GM20431 (cell line): ENCODE results near the gene RFX4.
"Not testable (repeated sequence)": the region's sequence is repeated elsewhere in the genome, so short reads cannot be mapped to it uniquely, and the experiment has no call there.

Experiments used
- in situ Hi-C: fragments of 300-500 bp; cut with MseI, MboI; formaldehyde crosslinking; loops from one replicate; pipeline ENCODE4 v1.15.0; 2020; ENCODE audit warnings: low sequenced_read_pairs; ENCODE audit not compliant: unreplicated experiment

RFX4 gene

DNA sequence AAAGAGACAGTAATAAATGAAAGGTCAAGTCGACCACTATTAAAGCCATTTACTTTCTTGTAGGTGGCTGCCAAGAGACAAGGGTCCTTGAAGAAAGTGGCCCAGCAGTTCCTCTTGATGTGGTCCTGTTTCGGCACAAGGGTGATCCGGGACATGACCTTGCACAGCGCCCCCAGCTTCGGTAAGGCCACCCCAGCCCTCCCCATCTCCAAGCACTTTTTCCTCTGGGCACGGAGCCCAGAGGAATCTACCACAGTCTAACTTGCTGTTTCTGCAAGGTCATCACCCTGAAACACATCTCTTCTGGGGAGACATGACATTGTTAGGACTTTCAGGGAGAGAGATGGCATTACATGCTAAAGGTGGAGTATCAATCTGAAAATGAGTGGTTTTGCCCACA is 137.9 kb downstream of the RFX4 start:
- in situ Hi-C loops = no loop called here

DNA sequence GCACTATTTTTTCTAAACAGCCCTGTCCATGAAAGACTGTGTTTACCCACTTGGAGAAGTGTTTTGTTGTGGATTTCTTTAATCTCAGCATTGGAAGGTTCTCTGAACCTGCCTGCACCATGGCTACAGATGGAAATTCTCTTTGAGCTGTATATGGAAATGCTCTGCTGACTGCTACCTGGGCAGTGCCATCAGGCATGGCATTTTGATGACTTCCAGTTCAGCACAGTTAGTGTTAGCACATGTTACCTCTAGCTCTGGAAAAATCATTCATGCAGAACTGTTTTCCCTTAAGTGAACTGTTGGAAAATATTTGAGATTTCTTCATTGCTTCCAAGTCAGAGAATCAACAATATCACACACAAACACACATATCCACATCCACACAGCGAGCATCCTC is 139.1 kb downstream of the RFX4 start:
- in situ Hi-C loops = no loop called here

DNA sequence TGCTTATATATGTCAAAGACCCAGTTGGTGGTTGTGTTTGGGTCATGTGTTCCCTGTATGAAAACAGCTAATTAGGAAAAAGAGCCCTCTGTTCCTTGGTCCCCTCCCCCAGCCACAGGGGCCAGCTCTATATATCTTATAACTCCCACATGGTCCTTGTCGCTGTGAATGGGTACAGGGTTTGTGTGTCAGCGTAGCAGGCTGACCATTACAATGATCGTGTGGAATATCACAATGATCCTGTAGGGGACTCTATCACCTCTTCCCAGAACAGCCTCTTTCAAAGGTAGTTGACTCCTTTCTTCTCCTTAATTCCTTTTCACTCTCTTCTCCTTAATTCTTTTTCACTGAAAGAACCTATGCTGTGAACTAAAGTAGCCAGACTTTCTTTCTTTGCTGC is 140.0 kb downstream of the RFX4 start:
- in situ Hi-C loops = no loop called here

DNA sequence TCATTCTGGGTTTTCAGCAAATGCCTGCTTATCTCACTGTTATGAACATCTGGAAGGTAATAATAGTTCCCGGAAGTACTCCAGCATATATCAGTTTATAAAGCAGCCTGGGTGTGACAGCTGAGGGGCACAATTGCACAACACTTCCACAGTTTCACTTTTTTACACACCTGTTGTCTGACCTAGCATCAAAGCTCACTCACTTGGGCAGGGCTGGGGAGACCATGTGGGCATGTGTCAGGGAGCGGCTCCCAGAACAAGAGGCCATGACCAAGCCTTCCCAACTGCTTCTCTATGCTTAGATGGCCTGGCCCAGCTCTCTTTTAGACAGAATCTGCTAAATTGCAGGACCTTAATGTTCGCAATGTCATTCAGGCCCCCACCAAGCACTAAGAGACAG is 140.6 kb downstream of the RFX4 start:
- in situ Hi-C loops = no loop called here

DNA sequence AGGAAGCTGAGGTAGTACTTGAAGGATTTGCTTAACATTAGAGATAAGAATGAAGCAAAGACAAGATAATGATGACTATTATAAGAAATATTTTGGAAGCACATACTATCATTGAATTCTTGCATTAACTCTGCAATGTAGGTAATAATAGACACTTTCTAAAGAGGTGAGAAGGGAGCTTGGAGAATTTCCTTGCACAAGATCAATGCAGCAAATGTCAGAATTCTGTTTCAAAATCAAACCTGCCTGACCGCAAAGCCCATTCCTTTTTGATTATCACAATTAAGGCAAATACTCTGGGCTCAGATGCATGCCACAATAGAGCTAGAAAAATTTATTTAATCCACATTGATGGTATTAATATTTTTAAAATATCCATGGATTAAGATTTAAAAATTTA is 141.3 kb downstream of the RFX4 start:
- in situ Hi-C loops = no loop called here

DNA sequence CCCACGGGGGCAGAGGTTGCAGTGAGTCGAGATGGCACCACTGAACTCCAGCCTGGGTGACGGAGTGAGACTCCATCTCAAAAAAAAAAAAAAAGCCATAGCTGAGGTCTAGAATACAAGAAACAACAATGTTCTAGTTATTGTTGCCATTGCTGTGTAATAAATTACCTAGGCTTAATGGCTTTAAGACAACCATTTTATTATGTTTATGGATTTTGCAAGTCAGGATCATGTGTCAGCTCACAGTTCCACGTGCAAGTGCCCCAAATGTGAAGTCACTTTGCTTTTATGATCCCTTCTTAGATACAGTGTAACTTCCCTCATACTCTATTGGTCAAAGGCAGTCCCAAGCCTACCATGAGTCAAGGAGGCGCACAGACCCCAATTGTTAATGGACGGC is 142.1 kb downstream of the RFX4 start:
- in situ Hi-C loops = no loop called here

DNA sequence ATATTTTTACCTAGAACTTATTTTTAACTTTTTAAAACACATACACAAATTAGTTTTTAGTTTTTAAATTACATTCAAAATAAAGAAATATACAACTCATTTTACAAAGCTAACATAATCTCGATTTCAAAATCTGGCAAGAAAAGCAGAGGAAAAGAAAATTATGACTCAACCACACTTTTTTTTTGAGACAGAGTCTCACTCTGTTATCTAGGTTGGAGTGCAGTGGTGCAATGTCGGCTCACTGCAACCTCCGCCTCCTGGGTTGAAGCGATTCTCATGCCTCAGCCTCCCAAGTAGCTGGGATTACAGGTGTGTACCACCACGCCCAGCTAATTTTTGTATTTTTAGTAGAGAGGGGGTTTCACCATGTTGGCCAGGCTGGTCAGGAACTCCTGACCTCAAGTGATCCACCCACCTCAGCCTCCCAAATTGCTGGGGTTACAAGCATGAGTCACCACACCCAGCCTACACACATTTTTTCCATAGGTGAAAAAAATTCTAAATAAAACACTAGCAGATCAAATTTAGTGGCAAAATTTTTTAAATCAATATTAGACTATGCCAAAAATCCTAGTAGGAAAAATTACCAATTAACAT is 143.9 kb downstream of the RFX4 start:
- in situ Hi-C loops = not testable (repeated sequence)

DNA sequence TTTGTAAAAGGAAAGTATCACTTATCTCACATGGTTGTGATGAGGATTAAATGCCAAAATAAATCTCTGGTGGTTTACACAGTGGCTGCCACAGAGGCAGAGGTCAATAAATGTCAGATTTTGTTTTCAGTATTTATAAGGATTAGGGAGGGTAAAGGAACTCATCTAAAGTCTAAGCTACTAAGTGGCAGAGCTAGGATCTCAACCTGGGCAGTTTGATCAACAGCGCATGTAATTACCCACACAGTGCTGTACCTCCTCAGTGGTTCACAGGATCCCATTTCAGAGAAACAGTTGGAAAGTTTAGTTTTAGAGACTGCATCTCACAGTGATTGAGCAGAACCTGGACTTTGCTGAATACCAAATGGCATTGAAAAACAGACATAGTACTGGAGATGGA is 146.8 kb downstream of the RFX4 start:
- in situ Hi-C loops = no loop called here

DNA sequence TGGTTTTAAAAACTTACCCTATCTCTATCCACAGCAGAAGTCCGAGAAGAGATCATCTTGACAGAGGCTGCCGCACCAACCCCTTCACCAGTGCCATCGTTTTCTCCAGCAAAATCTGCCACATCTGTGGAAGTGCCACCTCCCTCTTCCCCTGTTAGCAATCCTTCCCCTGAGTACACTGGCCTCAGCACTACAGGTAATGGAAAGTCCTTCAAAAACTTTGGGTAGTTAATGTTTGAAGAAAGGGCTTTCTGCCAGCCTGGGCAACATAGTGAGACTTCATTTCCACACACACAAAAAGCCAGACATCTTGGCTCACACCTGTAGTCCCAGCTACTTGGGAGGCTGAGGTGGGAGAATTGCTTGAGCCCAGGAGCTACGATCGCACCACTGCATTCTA is 150.1 kb downstream of the RFX4 start:
- in situ Hi-C loops = no loop called here

DNA sequence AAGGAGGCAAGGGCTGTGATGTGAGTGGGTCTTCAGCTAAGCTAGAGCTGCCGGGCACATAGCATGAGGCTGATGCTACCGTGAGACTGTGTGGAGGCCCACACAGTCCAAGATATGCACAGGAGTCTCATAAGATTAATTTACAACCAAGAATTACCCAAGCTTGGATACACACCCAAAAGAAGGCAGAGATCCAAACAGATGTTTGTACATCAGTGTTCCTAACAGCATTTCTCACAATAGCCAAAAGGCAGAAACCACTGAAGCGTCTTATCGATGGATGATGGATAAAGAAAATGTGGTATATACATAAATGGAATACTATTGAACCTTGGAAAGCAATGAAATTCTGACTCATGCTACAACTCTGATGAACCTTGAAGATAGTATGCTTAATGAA is 150.9 kb downstream of the RFX4 start:
- in situ Hi-C loops = no loop called here

DNA sequence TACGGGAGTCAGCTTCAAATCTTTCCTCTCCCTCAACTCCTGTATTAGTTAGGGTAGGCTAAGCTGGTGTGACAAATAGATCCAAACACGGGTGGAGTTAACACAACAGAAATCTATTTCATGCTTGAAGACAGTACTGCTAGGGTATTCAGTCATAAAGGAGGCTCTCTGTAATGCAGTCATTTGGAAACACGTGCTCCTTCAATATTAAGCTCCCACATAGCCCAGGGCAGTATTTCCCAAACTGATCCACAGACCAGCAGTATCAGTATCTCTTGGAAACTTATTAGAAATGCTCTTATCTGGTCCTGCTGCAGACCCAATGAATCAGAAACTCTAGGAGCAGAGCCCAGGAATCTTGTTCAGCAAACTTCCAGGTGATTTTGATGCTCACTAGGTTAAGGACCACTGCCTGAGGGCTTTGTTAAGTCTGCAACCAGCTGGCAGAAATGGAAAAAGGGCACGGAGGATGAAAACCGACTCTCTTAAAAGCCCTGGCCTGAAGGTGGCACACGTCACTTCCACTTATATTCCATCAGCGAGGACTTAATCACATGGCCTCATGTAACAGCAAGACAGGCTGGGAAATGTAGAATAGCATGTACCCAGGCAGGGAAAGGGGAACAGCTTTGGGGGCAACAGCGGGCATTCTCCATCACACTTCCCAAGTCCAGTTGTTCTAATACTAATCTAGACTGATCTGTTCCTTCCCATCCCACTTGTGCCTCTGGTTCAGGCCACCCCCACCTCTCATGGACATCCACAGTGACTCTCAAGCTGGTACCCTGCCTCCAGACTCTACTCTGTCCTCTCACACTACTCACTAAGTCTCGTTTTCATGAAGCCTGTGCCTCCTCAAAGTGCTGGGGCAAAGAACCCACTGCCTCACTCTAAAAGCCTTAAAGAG is 153.5 kb downstream of the RFX4 start:
- in situ Hi-C loops = no loop called here

DNA sequence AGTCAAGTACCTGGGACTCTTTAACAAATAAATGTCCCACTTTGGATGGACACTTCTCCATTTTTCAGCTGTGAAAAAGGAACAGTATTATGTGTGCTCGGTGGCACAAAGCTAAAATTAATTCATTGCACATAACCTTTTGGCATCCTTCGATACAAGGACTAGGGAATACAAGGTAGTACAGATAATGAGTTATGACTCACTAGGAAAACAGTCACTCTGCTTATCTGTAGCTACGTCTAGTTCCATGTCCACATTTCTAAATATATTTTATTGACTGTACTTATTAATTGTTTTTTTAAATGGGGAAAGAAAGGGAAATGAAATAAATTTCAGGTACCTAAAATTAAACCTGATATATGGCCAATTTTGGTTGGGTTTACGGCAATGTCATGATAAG is 156.5 kb downstream of the RFX4 start:
- in situ Hi-C loops = no loop called here

DNA sequence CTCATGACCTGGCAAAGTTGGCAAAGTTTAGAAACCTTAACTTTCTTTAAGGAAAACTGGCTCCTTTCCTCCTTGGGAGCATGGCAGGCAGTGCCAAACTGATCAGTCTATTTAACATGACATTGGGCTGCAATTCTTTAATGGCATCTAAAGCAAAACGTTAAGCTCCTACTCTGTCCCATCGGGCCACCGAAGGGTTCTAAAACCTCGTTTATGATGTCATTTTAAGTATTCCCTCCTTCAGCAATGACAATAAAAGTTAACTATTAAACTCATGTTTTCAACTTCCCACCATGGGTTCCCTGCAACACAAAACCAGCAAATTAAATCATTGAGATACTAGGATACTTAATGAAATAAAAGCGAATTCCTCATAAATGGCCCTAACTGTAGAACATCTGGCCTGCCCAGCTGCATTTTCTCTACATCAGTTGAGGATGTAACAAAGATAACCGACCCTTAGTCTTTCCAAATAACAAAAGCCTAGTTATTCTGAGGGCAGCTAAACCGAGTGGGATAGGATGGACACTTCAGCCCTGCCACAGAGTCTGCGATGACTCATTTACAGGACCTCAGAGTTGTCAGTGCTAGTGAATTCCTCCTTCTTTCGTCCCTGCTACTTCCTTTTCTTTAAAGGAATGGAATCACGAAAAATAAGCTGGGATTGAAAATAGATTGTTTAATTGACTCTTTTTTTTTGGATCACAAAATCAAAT is 157.2 kb downstream of the RFX4 start:
- in situ Hi-C loops = no loop called here

DNA sequence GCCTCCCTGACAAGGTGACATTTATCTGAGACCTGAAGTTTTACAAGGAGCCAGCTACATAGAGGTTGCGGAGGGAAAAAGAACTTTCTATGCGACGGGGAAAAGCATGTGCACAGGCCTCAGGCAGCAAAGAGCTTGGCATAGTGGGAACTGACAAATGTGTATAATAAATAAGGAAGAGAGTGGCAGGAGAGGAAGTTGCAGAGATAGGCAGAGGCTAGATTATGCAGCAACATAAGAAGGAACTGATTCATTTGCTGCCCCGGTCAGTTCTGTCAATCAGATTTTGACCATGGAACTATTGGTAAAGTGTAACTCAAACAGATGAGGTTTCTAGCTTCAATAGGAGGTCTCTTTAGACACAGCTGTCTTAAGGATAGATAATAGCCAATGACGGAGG is 158.0 kb downstream of the RFX4 start:
- in situ Hi-C loops = no loop called here

DNA sequence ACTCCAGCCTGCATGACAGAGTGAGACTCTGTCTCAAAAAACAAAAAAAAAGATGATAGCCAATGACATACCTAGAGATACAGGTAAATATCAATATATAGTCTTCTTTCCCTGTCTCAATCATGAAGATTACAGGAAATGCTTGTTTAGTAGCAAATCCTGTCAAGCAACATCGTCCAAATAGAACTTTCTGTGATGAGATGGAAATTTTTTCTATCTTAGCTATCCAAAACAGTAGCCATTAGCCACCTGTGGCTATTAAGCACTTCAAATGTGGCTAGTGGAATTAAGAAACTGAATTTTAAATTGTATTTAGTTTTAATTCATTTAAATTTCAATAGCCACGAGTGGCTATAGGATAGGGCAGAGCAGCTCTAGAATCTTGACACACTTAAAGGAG is 158.4 kb downstream of the RFX4 start:
- in situ Hi-C loops = no loop called here

DNA sequence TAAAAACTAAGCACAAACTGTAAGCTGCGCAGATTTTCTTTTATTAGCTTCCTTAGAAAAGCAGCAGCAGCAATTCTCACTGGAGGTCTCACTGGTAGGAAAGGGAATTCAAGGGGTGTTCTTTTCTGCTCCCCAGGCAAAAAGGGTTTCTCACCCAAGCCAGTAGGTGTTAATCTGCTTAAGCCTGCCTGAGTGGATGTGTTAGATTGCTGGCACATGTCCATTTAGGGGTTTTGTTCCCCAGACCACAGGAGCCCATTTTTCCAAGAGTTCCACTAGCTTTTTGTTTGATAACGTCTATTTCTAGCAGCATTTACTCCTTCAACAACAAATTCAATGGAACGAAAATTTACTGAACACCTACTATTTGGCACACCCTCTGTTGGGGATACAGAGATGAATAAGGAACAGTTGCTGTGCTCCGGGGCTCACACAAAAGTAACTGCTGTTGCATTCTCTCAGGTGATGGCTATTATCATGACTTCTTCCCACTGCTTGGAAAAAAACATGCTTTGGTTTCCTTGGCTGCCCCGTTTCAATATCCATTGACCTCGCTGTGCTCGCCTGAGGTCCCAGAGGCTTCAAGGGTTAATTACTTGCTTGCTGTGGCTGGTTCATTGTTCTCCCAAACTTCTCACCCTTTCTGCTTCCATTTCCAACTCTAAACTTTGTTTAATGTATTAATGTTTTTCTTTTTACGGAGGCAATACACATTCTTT is 160.6 kb downstream of the RFX4 start:
- in situ Hi-C loops = no loop called here

DNA sequence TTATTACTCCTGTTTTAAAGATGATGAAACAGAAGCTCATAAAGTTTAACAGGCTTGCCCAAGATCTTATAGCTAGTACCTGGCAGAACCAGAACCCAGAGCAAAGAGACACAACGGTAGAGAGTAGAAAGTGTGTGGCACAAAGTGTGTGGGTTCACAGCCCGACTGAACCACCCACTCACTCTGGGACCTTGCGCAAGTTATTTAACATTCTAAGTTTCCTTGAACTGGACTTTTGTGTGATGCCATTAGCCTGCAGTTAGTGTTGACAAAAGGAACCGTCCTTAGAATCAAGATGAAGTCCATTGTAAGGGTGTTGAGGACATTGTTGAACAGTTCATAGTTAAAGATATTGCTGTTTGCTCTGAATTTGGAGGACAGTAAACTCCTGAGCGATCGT is 161.8 kb downstream of the RFX4 start:
- in situ Hi-C loops = no loop called here

DNA sequence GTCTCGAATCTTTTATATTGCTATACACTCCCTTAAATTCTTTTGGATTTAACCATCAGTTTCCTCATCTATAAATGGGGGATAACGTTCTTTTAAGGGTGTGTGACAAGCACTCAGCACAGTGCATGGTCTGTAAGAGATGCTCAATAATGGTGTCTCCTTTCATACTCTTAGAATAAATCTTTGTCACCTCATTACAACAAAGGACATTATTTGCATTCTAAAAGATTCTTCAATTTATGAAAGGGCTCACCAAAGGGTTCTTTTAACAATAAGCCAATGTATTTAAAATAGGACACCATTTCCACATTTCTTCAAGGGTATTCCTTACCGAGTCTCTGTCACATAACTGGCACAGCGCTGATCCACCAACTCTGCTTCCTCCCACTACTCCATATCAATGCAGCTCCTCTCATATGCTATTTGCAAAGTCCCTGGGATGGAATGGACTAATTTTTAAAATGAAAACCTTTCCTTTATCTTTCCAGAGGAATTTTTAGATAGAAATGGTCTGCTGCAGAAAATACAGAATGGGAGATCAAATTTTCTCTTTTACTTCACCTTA is 162.5 kb downstream of the RFX4 start:
- in situ Hi-C loops = no loop called here

DNA sequence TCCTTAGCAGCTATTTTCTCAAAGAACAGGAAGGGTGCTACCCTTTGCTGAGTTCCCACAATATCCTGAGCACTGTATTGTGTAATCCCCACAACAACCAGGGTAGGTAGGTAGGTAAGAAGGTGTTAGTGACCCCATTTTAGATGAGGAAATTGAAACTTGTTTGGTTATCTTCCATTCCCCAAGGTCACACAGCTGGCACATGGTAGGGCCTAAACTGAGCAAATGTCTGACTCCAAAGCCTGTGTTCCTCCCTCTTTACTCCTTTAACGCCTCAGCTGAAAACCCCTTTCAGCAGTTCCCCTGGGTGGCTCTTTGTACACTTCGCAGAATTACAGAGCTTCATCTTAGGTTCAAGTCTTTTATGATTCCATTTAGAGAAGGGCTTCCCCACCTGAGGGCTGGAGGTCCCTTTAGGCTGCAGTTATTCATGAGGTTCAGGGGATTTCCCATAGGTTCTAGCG is 165.2 kb downstream of the RFX4 start:
- in situ Hi-C loops = no loop called here

DNA sequence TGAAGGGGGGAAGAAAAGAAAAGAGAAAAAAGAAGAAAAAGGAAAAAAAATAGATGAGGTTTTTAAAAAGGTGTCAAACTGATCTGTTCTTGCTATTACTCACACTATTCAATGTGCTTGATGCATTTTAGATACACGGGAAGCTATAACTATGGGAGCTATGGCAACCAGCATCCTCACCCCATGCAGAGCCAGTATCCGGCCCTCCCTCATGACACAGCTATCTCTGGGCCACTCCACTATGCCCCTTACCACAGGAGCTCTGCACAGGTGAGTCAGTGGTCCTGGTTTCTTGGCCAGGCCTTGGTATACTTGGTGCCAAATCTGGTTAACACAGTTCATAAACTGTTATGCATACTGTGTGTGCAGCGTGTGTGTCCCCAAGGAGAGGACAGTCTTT is 167.7 kb downstream of the RFX4 start:
- in situ Hi-C loops = no loop called here
